Activated CD8-positive, alpha-beta memory T cell treated with anti-CD3 and anti-CD28 coated beads, Interleukin-2, amount 50 U/mL, for 1 hour (primary cell): Measurements from ENCODE around the gene LRIG1.

Experiments used
- DNase-seq: peaks from one replicate; pipeline ENCODE4 v3.0.0-alpha.2; 2020; ENCODE audit errors: extremely low read depth

LRIG1 gene

GRCh38 chr3:66354001-66354400, 146.8 kb downstream of the LRIG1 start:
- no peak for DNase-seq

DNA sequence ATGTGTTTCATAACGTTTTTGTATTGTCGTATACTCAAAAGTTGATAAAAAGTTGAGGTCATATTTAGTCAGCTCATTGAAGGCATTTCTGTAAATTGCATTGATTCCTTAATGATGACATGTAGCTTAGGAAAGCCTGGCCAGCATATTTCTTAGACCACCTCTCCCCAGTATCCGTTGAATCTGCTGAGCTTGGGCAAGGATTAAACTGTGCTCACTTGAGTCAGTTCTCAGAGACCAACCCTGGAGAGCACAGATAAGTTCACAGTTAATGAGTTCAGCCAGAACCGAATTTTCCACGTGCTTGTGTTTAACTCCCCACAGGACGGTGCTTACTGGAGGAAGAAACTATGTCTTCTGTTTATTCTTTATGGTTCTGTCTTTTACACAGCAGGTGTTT, 147.3 kb downstream of the LRIG1 start:
- DNase-seq: no peak

DNA sequence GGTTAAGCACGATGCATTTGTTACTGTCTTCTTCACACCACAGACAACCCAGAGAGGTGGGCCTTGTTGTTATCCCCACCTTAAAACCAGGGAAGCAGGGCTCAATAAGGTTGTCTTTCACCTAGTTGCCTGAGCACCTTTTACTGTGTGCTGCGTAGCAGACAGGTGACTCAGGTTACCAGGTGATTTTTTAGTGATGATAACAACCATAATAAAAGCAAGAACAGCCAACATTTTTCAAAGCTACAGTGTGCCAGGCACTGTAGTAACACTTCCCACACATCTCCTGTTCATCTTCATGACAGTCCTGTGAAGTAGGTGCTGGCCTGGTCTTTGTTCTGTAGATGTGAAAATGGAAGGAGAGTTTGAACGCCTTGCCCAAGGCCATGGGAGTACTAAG, 147.8 kb downstream of the LRIG1 start:
- DNase-seq: no peak

DNA sequence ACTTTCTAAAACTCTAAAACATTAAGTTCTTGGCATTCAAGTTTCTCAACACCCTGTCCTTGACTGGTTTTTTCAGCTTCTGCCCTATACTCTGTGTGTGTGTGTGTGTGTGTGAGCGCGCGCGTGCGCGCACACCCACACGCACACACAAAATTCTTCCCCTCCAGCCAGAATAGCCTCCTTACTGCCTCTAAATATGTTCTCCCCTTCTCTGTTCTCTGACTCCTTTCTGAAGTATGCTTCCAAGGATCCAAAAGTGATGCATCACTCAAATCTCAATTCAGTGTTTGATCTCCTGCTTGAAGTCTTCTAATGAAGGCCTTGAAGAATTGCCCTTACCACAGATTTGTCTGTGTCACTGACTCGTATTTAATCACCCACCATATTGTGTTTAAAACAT, 150.2 kb downstream of the LRIG1 start:
- no peak for DNase-seq

GRCh38 chr3:66348704-66349103, 152.1 kb downstream of the LRIG1 start:
- DNase-seq: no peak

- no peak for DNase-seq
Observed at GRCh38 chr3:66344848-66345578, 155.8 kb downstream of the LRIG1 start.

DNA sequence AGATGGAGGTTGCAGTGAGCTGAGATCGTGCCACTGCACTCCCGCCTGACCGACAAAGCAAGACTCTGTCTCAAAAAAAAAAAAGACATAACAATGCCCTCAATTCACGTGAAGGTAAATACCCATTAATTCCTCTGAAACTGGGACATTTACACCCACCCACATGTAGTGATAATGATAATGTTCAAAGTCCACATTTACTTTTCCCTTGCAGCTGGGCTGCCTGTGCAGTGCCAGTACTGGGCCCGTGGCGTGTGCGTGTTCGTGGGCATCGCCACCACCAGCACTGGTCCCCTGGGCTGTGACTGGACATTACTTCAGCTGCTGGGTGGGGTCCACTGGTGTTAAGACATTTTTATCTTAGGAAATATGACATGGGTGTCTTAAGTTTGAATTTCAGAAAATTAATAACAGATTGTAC, 156.4 kb downstream of the LRIG1 start:
- no peak for DNase-seq

GRCh38 chr3:66342717-66343356, 158.0 kb downstream of the LRIG1 start:
- no peak for DNase-seq

DNA sequence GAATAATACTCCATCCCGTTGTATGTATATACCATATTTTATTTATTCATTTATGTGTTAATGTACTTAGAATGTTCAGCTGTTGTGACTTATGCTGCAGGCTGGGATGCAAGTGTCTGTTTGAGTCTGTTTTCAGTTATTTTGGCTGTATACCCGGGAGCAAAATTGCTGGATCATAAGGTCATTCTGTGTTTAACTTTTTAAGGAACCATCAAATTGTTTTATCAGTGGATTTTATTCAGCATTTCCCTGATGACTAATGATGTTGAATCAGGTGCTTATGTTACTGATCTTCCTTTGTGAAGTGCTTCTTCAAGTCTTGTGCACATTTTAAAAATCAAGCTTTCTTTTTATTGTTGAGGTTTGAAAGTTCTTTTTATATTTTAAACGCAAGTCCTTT, 161.9 kb downstream of the LRIG1 start:
- DNase-seq: no peak

DNA sequence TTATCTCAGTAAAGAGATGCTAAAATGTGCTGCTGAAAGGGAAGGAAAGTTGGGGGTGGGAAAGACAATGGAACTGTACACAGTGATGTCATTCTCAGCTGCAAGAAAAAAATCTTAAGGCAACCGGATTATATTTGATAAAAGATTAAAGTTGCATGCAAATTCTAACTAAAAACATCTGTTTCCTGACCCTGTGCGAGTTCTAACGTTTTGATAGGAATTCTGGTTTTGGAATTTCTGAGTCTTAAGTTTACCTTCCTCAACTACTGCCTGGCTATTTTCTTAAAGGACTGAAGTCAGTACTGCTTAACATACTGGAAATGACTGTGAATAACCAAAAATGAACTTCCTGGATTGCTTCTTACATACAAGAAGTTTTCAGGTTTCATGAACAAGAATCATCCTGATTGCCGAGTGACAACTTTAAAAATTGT, 164.5 kb downstream of the LRIG1 start:
- no peak for DNase-seq

- no peak for DNase-seq
Observed at GRCh38 chr3:66335671-66336070, 165.2 kb downstream of the LRIG1 start.
